Head of caudate nucleus (tissue), 42 donors: ENCODE results near the gene HOXC10.
A peak's percentile ranks its signal among the peaks of the same experiment; 100 is the strongest.

Experiments used
- DNase-seq, 42 donors: peaks; one replicate each; pipeline versions ENCODE4 v3.0.0 to v3.0.0-alpha.2; 2020 to 2021; ENCODE audit warnings: mixed read lengths in 7 of 42
- intact Hi-C: fragments of 100-400 bp; cut with DNase I; formaldehyde crosslinking; loops from one replicate; pipeline ENCODE4 v1.15.0; 2022

HOXC10 gene

DNA sequence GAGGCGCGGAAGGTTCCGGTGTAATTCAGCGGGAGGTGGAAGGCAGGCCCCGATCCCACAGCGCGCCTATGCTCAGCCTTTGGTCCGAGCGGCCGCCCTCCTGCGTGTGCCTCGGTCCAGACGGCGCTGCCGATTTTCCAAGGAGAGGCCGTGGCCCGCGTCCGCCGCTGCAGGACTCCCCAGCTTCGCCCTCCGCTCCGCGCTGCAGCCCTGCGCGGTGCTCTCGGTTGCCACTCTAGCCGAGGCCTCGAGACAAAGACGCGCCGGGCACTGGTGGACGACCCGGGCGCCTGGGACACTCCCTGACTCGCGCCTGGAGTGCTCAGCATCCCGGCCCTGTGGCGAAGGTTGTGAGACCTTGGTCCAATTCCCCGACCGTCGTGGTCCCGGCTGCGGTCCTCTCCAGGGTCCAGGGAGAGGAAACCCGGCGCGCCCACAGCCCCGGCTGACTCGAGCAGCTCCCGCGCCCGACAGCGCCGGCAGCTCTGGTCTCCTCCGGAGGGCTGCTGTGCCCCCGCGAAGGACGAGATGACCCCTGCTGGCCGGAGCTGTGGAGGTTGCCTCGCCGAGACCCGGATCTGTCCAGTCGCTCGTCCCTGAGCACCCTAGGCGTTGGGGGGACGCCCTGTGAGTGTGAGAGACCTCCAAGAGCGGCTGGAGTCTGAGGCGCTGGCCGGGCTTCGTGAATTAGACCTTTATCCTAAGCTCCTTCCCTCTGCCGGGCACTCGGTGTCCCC, 23.8 kb upstream of the HOXC10 start:
- peak in 1 of 42 donors; percentile 5 for DNase-seq
- intact Hi-C loops: no loop called here

DNA sequence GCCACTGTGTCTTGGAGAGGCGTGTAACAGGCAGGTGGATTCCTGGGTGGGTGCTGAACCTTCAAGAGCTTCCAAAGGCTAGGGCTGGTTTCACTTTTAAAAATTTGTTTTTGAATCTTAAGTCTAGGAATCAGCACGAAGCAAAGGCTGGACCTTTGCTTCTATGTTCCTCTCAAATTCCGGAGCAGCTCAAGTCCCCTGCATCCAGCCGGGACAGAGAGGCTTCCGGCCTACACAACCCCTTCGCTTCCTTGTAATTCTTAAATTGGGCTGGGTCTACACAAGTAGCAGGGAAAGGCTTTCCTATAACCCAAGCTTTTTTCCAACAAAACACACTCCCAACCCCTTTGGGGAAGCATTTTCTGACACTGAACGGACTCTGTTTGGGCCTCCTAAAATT, 21.9 kb upstream of the HOXC10 start:
- DNase-seq: no peak
- intact Hi-C loops: no loop called here

DNA sequence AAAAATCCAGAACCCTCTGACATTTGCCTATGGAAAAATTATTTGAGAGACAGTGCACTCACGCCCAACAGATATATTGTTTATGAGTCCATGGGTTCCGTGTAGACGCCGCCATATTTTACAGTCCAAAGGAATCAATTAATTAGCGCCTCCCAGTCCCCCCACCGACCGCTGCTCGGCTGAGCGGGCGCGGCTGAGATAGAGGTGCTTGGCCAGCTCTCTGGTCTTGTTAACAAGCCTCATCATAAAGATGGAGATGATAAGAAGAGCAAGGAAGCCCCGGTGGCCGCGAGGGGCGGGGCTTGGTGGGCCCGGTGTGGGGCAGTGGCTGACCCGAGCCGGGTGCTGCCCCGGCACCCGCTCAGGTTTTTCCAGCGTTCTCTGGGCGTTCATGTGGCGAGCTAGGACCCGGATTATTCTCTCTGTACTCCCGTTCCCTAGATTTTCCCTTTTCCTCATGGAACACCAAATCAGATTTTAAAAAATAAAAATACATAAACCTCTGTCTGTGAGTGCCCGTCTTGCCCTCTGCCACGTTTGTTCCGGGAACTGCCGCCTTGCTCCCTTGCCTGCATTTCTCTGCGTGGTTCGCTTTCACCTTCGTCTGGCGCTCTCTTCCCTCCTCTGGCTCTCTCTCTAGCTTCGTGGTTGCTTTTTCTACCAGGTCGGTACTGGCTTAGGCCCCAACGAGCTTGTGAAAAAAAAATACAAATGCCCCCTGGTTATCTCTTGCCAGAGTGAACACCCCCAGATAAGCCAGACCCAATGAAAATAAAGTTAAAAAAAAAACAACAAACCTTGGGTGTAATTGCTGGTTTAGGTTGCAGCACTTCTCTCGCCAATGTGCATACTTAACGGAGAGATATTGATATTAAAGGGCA, 21.3 kb upstream of the HOXC10 start:
- intact Hi-C loops: no loop called here
- DNase-seq: peak in 1 of 42 donors; percentile 24

DNA sequence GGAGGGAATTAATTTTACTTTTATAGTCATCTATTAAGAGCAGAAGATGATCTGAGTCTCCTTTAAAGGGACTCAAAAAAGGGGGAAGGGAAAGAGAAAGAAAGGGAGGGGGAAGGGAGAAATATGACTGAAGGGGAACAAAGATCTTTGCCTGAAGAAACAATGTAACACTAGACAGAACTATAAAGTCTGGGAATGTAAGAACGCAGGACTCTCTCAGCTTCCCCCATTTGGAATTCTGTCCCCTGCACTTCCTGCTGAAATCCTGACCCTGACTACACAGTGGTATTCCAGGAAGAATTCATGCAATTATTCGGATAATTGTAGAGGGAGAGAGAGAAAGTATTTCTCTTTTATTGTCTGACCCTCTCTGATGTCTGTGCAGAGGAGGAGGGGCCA, 20.6 kb upstream of the HOXC10 start:
- intact Hi-C loops: no loop called here
- no peak for DNase-seq

DNA sequence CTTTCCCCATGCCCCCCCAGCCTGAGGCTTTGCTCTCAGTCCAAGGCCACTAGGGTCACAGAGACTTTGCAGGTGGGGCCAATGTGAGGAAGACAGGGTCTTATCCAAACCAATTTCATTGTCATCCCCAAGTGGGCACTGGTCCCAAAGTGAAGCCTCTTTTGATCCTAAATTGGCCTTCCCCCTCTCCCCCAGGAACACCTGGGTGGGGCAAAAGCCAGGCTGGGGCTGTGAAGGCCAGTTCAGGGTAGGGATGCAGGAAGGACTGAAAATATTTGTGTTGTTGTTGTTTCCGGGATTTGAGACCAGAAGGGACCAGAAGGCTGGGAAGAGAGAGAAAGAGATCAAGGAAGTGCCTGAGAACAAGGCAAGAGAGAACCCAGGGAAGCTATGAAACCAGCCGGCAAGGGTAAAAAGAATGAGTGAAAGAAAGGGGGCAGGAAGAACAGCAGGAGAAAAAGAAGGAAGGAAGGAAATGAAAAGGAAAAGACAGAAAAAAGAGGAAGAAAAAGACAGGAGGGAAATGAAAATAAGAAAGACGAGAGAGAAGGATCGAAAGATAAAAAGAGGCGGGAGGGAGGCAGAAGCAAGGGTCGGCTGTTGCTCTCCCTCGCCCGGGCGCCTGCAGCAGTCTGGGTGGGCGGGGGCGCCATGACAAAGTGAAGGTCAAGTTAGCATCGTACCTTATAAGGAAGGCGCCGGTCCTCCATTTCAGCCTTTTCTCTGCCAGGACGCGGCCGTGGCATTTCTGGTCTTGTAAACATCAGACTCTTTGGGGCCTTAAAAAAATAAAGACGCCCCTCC, 19.5 kb upstream of the HOXC10 start:
- intact Hi-C loops: no loop called here
- no peak for DNase-seq

DNA sequence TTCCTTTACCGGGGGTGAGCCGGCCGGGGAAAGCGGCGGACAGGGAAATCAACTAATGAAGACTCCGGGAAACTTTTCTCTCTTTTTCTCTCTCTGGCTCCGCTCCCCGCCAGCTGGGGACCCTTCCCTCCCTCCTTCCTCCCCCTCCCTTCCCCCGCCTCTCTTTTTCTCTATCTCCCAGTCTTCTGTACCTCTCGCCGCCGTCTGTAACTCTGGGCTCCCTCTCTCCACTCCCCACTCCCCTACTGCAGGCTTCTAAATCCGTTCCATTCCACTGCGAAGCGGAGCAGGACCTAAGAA, 18.9 kb upstream of the HOXC10 start:
- intact Hi-C loops: no loop called here
- no peak for DNase-seq

DNA sequence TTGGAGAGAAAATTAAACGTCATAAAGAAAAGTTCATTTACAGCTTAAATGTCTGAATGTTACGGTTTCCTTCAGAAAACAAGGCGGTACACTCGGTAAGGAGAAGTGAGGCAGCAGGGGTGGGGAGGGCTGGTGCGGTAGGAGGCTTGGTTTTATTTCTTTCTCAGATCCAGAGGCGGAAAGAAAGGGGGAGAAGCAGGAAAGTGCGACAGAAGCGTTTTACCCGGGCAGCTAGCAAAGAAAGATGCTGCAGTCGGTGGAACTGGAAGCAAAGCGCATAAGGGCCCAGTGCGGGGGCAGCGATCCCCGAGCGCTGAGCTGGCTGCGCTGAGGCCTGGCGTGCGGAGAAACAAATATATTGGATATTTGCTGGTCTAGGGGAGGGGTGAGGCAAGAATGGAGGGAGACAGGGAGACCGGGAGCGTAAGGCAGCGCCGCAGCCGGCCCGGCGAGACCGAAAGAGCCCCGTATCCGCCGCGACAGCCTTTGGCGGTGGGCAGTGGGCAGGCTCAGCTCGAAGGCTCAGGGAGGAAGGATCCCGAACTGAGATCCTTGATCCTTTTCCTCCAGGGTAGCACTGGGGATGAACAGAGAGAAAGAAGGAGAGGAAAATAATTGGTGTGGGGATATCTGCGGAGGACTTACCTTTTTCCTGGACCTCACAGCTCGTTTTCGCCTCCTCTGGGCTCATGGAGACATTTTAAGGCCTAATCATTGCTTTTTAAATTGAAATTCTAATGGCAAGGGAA, 18.4 kb upstream of the HOXC10 start:
- DNase-seq: no peak
- intact Hi-C loops: no loop called here

DNA sequence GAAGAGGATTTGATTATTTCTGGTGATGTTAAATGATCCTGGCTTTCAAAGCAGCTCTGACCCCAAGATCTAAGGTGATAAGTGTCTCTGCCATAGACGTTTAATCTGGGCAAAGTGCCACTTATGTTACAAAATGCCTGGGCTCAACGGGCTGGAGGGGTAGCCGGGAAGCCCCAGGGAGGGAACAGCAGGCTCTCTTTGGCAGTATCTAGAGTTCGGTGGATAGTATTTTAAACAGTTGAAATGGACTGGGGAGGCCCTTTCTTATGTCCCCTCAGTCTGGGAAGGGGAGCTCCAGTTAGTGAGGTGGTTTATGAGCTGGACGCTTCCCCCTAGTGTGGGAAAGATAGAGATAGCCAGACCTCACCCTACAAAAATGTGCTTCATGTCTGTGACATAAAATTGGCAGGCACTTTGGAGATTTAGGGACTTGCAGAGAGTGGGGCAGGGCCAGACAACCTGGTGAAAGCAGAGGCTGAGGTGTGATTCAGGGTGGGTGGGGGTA, 17.5 kb upstream of the HOXC10 start:
- intact Hi-C loops: no loop called here
- no peak for DNase-seq

DNA sequence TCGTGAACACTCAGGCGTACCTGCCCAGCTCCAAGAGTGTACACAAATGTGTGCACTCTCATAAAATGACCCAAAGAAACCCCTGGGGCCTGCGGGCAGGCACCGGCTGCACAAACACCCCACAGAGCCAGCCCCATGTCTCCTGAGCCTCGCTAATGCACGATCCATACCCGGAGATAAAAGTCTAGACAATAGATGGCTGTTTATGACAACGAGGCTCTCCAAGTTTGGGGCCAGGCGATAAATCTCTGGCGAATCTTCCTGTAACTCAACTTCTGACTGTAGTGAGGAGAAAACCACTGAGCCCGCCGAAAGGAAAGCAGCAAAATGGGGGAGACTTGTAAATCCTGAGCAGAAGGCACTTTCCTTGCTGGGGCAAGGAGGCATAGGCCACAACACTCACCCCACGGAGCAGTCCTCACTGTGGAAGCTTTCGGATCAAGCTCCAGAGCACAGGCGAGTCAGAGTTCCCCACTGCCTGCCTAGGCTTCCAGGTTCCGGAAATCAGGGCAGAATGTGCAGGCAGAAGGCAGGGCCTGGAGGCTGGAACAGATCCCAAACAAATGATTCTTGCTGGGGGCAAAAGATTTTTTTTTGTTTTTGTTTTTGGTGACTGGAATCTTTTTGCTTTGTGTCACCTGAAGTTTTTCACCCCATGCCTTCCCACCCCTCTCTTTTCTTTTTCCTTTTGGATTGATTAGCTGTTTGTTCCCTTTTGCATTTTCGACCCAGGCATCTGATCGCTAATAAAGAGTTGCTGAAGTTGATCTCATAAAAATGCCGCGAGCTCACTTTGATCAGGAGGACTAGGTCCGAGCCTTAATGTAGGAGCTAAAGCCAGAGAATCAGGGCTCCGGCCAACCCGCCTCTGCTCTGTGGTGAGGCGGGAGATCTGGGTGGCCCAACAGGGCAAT, 16.5 kb upstream of the HOXC10 start:
- intact Hi-C loops: no loop called here
- no peak for DNase-seq

DNA sequence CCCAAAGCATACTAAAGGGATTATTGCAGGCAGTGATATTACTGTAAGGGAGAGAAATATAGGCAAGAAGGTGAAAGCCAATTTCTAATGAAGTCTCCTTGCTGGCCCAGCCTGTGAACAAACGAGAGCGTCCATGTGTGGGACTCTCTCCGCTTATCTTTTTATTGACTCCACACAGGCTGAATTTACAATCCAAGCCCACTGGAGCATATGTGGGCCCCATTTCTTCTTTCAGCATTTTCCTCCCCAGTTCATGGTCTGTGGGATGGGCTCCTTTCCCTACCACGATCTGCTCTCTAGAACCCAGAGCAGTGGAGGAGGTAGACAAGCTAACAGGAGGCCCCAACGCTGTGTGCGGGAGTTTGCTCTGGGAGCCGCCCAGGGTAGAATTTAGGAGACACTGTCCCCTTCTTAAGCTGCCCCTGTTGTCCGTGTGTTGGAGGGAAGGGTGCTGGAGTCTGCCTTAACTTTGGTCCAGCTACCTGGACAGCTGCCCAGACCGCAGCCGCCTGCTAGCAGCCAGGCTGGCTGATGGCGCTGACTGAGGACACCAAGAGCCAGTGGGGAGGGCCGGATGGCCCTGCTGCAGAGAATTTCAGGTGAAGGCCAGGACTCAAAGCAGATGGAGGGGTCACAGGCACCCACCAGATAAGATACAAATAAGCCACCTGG, 15.2 kb upstream of the HOXC10 start:
- intact Hi-C loops: no loop called here
- no peak for DNase-seq

DNA sequence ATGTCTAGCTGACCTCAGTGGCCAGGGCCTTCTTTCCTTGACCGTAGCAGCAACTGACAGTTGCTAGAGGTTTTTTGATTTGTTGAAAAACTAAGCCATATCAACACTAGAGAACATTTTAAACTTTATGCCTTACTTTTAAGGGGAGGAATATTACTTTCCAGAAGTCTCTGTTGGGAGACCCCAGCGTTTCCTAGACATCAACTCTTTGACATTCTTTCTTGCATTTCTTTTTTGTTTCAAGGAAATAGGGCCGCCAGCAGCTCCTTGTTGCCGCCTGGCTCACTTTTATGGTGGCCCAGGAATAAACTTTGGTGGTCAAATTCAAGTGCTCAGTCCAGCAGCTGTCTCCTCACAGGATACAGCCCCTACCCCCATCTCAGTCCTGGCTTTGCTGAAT, 14.5 kb upstream of the HOXC10 start:
- intact Hi-C loops: no loop called here
- no peak for DNase-seq

DNA sequence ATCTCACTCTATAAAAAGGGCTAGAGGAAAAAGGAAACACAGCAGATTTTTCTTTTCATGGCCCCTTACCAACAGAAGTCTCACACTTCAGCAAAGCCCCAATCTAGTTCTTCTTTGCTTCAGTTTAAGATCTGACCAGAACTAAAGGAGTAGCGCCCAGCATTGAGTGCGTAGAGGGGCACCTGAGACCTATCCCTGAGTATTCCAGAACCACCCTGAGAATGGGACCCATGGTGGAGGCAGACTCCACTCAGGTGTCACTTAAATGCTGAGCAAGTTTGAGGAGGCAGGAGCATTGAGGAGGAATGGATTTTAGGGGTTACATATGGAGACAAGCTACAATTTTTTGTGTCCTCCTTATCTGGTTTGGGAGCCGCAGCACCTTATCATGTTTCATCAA, 13.8 kb upstream of the HOXC10 start:
- no peak for DNase-seq
- intact Hi-C loops: no loop called here

DNA sequence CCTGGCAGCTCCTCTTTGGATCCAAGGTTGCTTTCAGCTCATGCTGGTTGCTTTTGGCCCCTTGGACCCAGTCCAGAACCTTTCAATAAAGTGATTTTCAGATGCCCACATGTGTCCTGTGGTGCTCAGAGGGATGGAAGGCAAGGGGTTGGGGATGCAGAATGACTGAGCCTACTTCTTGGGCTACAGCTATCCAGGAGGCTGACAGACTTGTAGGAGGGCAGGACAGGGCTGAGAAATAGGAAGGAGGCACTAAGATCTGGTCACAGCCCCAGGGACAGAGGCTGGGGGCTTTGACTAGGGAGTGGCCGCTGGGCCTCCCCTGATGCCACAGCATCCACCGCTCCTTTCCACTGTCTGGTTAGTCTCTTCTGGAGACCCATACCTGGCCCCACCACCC, 13.3 kb upstream of the HOXC10 start:
- intact Hi-C loops: no loop called here
- no peak for DNase-seq

DNA sequence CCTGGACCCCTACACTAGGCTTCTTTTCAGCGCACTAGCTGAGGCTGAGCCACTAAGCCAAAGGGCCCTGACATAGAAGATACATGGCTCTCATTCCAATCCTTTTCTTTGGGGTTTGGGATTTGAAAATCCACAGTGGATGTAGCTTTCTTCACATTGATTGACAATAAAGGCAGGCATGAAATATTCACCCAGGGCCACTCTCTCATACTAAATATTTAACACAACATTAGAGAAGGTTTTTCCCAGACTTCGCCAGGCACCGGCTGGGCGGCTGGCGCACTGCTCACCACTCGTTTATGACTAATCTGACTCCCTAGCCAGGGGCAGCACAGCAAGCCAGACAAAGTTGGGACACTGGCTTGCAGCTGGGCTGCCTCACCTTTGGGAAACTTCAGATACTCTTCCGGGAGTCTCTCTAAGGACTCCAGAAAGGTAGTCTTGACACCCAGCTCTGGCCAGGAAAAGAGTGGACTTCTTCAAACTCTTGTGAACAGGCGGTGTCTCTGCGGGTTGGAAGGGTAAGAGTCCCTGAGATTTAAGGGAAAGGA, 12.7 kb upstream of the HOXC10 start:
- intact Hi-C loops: no loop called here
- no peak for DNase-seq

DNA sequence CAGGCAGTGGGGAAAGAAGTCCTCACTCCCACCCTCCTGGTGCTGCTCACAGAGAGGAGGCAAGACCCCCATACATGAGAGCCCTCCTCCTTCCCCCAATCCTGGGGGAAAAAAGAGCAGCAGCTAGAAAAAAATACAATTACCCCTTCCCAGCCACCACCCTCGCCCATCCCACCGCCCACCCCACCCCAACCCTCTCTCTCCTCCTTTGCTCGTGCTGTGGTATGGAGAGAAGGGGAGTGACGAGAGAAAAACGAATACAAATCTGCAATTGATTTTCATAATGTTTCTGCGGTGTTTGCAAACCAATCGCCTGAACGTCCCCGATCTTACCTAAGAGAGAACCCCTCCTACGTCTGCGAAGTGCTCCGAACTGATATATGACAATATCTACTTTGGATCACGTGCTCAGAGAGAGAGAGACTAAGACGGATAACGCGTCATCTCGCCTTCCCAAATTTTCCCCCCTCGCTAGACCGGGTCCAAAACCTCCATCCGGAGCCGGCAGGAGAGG, 12.2 kb upstream of the HOXC10 start, which contains the start of gene HOXC11:
Gene HOXC11, plus strand, starts transcription at position 405 of the 514 bp plus-strand sequence. CDS start 116 bp downstream, outside the sequence.
- no peak for DNase-seq
- intact Hi-C loops: no loop called here

DNA sequence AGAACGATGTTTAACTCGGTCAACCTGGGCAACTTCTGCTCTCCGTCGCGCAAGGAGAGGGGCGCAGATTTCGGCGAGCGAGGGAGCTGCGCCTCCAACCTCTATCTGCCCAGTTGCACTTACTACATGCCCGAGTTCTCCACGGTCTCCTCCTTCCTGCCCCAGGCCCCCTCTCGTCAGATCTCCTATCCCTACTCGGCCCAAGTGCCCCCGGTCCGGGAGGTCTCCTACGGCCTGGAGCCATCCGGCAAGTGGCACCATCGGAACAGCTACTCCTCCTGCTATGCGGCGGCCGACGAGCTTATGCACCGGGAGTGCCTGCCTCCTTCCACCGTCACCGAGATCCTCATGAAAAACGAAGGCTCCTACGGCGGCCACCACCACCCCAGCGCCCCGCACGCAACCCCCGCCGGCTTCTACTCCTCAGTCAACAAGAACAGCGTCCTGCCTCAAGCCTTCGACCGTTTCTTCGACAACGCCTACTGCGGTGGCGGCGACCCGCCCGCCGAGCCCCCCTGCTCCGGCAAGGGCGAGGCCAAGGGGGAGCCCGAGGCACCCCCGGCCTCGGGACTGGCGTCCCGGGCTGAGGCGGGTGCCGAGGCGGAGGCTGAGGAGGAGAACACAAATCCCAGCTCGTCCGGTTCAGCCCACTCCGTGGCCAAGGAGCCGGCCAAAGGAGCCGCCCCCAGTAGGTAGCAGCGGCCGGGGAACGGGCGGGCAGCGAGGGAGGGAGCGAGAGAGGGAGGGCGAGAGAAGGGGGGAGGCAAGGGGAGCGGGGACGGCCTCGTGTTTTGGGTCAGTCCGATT, 11.5 kb upstream of the HOXC10 start:
- DNase-seq: no peak
- intact Hi-C loops: no loop called here
